Measurements from ENCODE around the gene SRGAP2. TPM values are rescaled to one million over a fixed set of nuclear protein-coding genes. Genes with fewer than 3 reads are reported as not detected.
"Not testable (repeated sequence)": the region's sequence is repeated elsewhere in the genome, so short reads cannot be mapped to it uniquely, and the experiment has no call there.

Gene SRGAP2
- total and polyA plus RNA-seq, 2 experiments from 2014 or later: 42.3 to 55.3 TPM

GRCh38 chr1:206225386-206225785 lies 22.0 kb downstream of the SRGAP2 start:
- H3K27me3 ChIP-seq (replicated peaks; ENCODE audit: insufficient read depth); H3K9me3 ChIP-seq (ENCODE audit: low read depth); H3K9me2 ChIP-seq (ENCODE audit: insufficient read depth); H3K4me3 ChIP-seq; in situ Hi-C loops (cut with MboI); DNase-seq; H2AFZ ChIP-seq; H3K27ac ChIP-seq; H3K4me2 ChIP-seq (ENCODE audit: unreplicated experiment); H3K36me3 ChIP-seq (ENCODE audit: low read depth); H3F3A ChIP-seq (ENCODE audit: insufficient read depth); H4K20me1 ChIP-seq (ENCODE audit: insufficient read depth); H3K9ac ChIP-seq: not testable (repeated sequence)
- 92 to 96% methylated on average over 4 of the region's 4 CpGs for WGBS, 2 experiments (ENCODE audit: low coverage in 1 of 2, low lambda C conversion rate in 2 of 2, missing lambda C conversion rate in 2 of 2)
- Histone ChIP-seq H3K79me2 (ENCODE audit: insufficient read depth) (peaks cover 23% of the 10 kb centered on the region), H3K4me1 (ENCODE audit: insufficient read depth) (peaks cover 12% of the 10 kb centered on the region)

DNA sequence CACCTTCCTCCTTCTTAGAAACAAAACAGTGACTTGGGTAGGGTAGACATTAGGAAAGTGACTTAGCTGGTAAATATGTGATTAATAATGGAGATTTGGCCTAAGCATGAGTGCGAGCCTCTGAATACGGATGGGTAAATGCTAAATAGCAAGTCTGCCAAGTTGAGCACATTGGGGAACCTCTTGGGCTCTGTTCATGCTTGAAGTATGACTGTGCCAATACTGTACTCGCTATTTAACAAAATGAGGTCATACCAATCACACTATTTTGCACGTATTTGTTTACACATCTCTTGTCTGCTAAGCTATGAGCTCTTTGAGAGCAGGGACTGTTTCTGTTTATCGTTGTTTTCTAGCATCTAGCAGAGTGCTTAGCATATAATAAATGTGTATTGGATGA lies 23.5 kb downstream of the SRGAP2 start:
- H3K27me3 ChIP-seq (replicated peaks; ENCODE audit: insufficient read depth); H3K4me3 ChIP-seq; H3K36me3 ChIP-seq (ENCODE audit: low read depth); H3F3A ChIP-seq (ENCODE audit: insufficient read depth); H3K9me3 ChIP-seq (ENCODE audit: low read depth); H3K9ac ChIP-seq; H4K20me1 ChIP-seq (ENCODE audit: insufficient read depth); DNase-seq; H3K4me2 ChIP-seq (ENCODE audit: unreplicated experiment); in situ Hi-C loops (cut with MboI); H3K4me1 ChIP-seq (ENCODE audit: insufficient read depth); H3K9me2 ChIP-seq (ENCODE audit: insufficient read depth); H2AFZ ChIP-seq: not testable (repeated sequence)
- peak overlapping the region; percentile 30; the same call in 1 of the 2 replicates for H3K27ac ChIP-seq
- WGBS, 2 experiments (ENCODE audit: low coverage in 1 of 2, low lambda C conversion rate in 2 of 2, missing lambda C conversion rate in 2 of 2): 2 to 5% methylated on average over 3 to 4 of the region's 5 CpGs
- peaks cover 18% of the 10 kb centered on the region for H3K79me2 ChIP-seq (ENCODE audit: insufficient read depth)

DNA sequence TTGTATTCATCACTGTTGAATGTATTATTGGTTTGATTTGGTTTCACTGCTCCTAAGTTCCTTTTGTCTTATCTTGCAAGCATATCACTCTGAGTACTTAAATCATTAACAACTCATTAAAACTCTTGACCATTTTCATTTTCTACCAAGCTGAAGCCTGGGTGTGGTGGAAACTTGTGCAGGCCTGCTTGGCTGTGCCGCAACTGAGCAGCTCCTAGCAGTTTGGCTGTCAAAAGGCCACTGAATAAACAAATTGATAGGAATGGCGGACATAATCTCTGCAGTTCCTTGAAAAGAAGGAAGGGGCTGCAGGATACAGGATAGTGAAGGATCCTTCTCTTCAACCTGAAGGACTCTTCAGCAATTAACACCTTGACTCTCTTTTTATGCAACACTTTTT lies 25.9 kb downstream of the SRGAP2 start:
- H2AFZ ChIP-seq; H3K9me3 ChIP-seq (ENCODE audit: low read depth); DNase-seq; H3K9ac ChIP-seq; H3K9me2 ChIP-seq (ENCODE audit: insufficient read depth); in situ Hi-C loops (cut with MboI); H3K4me1 ChIP-seq (ENCODE audit: insufficient read depth); H4K20me1 ChIP-seq (ENCODE audit: insufficient read depth); H3K4me2 ChIP-seq (ENCODE audit: unreplicated experiment); H3K36me3 ChIP-seq (ENCODE audit: low read depth); H3K27ac ChIP-seq; H3K4me3 ChIP-seq; H3F3A ChIP-seq (ENCODE audit: insufficient read depth); H3K27me3 ChIP-seq (replicated peaks; ENCODE audit: insufficient read depth): not testable (repeated sequence)
- WGBS, 2 experiments (ENCODE audit: low coverage in 1 of 2, low lambda C conversion rate in 2 of 2, missing lambda C conversion rate in 2 of 2): 78 to 84% methylated on average over 2 of the region's 2 CpGs
- peaks cover 17% of the 10 kb centered on the region for H3K79me2 ChIP-seq (ENCODE audit: insufficient read depth)

- in situ Hi-C loops (cut with MboI); H3K4me1 ChIP-seq (ENCODE audit: insufficient read depth); H2AFZ ChIP-seq; H3K27ac ChIP-seq; H4K20me1 ChIP-seq (ENCODE audit: insufficient read depth); H3F3A ChIP-seq (ENCODE audit: insufficient read depth); DNase-seq; H3K27me3 ChIP-seq (replicated peaks; ENCODE audit: insufficient read depth); H3K4me3 ChIP-seq; H3K9me2 ChIP-seq (ENCODE audit: insufficient read depth); H3K4me2 ChIP-seq (ENCODE audit: unreplicated experiment); H3K9me3 ChIP-seq (ENCODE audit: low read depth); H3K36me3 ChIP-seq (ENCODE audit: low read depth); H3K9ac ChIP-seq: not testable (repeated sequence)
- WGBS, 2 experiments (ENCODE audit: low coverage in 1 of 2, low lambda C conversion rate in 2 of 2, missing lambda C conversion rate in 2 of 2): 93 to 99% methylated on average over 8 to 9 of the region's 9 CpGs
- peaks cover 18% of the 10 kb centered on the region for H3K79me2 ChIP-seq (ENCODE audit: insufficient read depth)
Measured at GRCh38 chr1:206231989-206232388, 28.6 kb downstream of the SRGAP2 start.

GRCh38 chr1:206232970-206233645 lies 29.8 kb downstream of the SRGAP2 start:
- H2AFZ ChIP-seq; H3K27ac ChIP-seq; H3K36me3 ChIP-seq (ENCODE audit: low read depth); H3K4me2 ChIP-seq (ENCODE audit: unreplicated experiment); H3F3A ChIP-seq (ENCODE audit: insufficient read depth); H4K20me1 ChIP-seq (ENCODE audit: insufficient read depth); H3K9me3 ChIP-seq (ENCODE audit: low read depth); in situ Hi-C loops (cut with MboI); H3K27me3 ChIP-seq (replicated peaks; ENCODE audit: insufficient read depth); H3K4me1 ChIP-seq (ENCODE audit: insufficient read depth); DNase-seq; H3K4me3 ChIP-seq; H3K9me2 ChIP-seq (ENCODE audit: insufficient read depth); H3K9ac ChIP-seq: not testable (repeated sequence)
- H3K79me2 ChIP-seq (ENCODE audit: insufficient read depth): peaks cover 23% of the 10 kb centered on the region
- 59 to 87% methylated on average over 2 to 4 of the region's 5 CpGs for WGBS, 2 experiments (ENCODE audit: low coverage in 1 of 2, low lambda C conversion rate in 2 of 2, missing lambda C conversion rate in 2 of 2)

DNA sequence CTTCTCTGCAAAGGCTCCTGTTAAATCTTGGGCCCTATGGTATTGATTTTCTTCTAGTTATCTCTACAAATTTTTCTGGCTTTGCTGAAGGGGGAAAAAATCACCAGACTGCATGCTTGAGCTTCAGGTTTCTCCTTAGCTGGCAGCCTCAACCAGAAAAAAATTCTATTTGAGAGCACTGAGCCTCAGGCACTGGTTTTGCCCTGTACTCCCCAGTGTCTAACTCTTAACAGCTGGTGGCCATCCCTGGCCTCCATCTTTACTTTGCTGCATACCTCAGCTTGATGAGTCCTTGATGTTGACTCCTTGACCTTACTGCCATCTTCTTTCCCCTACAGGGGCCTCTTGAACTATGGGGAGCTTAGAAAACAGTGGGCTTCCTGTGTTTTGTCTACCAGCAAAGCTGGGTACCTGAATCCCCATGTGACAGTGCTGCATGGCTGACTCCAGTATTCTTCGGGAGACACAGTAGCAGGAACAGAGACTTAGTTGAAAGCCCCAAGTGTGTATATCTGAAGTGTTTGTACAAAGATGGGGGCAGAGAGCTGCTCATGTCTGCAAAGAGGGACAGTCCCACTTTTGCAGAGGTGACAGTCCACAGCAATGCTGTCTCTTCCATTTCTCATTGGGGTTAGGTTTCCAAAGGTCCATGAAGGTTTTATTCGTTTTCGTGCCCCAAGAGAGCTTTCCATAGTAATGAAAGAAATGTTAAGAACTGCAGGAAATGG lies 31.0 kb downstream of the SRGAP2 start:
- H3K4me3 ChIP-seq; H3K36me3 ChIP-seq (ENCODE audit: low read depth); H3K4me1 ChIP-seq (ENCODE audit: insufficient read depth); H3F3A ChIP-seq (ENCODE audit: insufficient read depth); H3K27ac ChIP-seq; H4K20me1 ChIP-seq (ENCODE audit: insufficient read depth); H3K27me3 ChIP-seq (replicated peaks; ENCODE audit: insufficient read depth); H3K9me2 ChIP-seq (ENCODE audit: insufficient read depth); H3K4me2 ChIP-seq (ENCODE audit: unreplicated experiment); H2AFZ ChIP-seq; H3K9ac ChIP-seq; DNase-seq; in situ Hi-C loops (cut with MboI); H3K9me3 ChIP-seq (ENCODE audit: low read depth): not testable (repeated sequence)
- 83 to 90% methylated on average over 2 to 3 of the region's 3 CpGs for WGBS, 2 experiments (ENCODE audit: low coverage in 1 of 2, low lambda C conversion rate in 2 of 2, missing lambda C conversion rate in 2 of 2)
- peaks cover 18% of the 10 kb centered on the region for H3K79me2 ChIP-seq (ENCODE audit: insufficient read depth)

- H3K9me2 ChIP-seq (ENCODE audit: insufficient read depth); H3K27me3 ChIP-seq (replicated peaks; ENCODE audit: insufficient read depth); H4K20me1 ChIP-seq (ENCODE audit: insufficient read depth): not testable (repeated sequence)
Measured at GRCh38 chr1:206235190-206235589, 31.8 kb downstream of the SRGAP2 start.

More at GRCh38 chr1:206235190-206235589, 31.8 kb downstream of the SRGAP2 start:
- in situ Hi-C loops (cut with MboI); DNase-seq; H3K4me1 ChIP-seq (ENCODE audit: insufficient read depth); H3K27ac ChIP-seq; H3F3A ChIP-seq (ENCODE audit: insufficient read depth); H3K4me3 ChIP-seq; H3K9ac ChIP-seq; H3K4me2 ChIP-seq (ENCODE audit: unreplicated experiment); H3K9me3 ChIP-seq (ENCODE audit: low read depth); H2AFZ ChIP-seq; H3K36me3 ChIP-seq (ENCODE audit: low read depth): not testable (repeated sequence)
- peaks cover 21% of the 10 kb centered on the region for H3K79me2 ChIP-seq (ENCODE audit: insufficient read depth)
- WGBS, 2 experiments (ENCODE audit: low coverage in 1 of 2, low lambda C conversion rate in 2 of 2, missing lambda C conversion rate in 2 of 2): no CpG with 5 or more reads among the region's 2 CpGs

Data from GM23248 (cell line).